ENCODE data around the gene SRPK3. TPM values are rescaled to one million over a fixed set of nuclear protein-coding genes. Genes with fewer than 3 reads are reported as not detected.
"Not testable (repeated sequence)": the region's sequence is repeated elsewhere in the genome, so short reads cannot be mapped to it uniquely, and the experiment has no call there.

The SRPK3 gene
- total RNA-seq, 1 donor from 2014 or later = not detected

- not testable (repeated sequence) for DNase-seq (ENCODE audit: low spot score)
Observed at GRCh38 chrX:153745067-153745433, 35.8 kb upstream of the SRPK3 start.

- DNase-seq (ENCODE audit: low spot score) = no peak
Observed at GRCh38 chrX:153746359-153746758, 34.5 kb upstream of the SRPK3 start.

- DNase-seq (ENCODE audit: low spot score) = not testable (repeated sequence)
Observed at GRCh38 chrX:153746991-153747390, 33.9 kb upstream of the SRPK3 start.

GRCh38 chrX:153749017-153749416, 31.8 kb upstream of the SRPK3 start:
- DNase-seq (ENCODE audit: low spot score) = not testable (repeated sequence)

GRCh38 chrX:153750127-153750774, 30.6 kb upstream of the SRPK3 start:
- no peak for DNase-seq (ENCODE audit: low spot score)

- no peak for DNase-seq (ENCODE audit: low spot score)
Observed at GRCh38 chrX:153755136-153755535, 25.7 kb upstream of the SRPK3 start.

GRCh38 chrX:153761863-153762262, 19.0 kb upstream of the SRPK3 start:
- no peak for DNase-seq (ENCODE audit: low spot score)

- no peak for DNase-seq (ENCODE audit: low spot score)
Observed at GRCh38 chrX:153762626-153763173, 18.1 kb upstream of the SRPK3 start.

GRCh38 chrX:153763298-153763932, 17.4 kb upstream of the SRPK3 start:
- no peak for DNase-seq (ENCODE audit: low spot score)

- DNase-seq (ENCODE audit: low spot score) = peak; percentile 61
Observed at GRCh38 chrX:153763989-153764755, 16.7 kb upstream of the SRPK3 start, which contains the start of gene PLXNB3. TSS of gene PLXNB3 (plus strand) at chrX:153764249. CDS start at chrX:153765536, 1,287 bp downstream.

GRCh38 chrX:153764786-153765137, 16.1 kb upstream of the SRPK3 start:
- no peak for DNase-seq (ENCODE audit: low spot score)

GRCh38 chrX:153765138-153766079, 15.4 kb upstream of the SRPK3 start:
- peak; percentile 40 for DNase-seq (ENCODE audit: low spot score)

GRCh38 chrX:153766098-153766817, 14.6 kb upstream of the SRPK3 start:
- peak; percentile 77 for DNase-seq (ENCODE audit: low spot score)

- no peak for DNase-seq (ENCODE audit: low spot score)
Observed at GRCh38 chrX:153766871-153767673, 13.8 kb upstream of the SRPK3 start.

GRCh38 chrX:153767674-153768055, 13.2 kb upstream of the SRPK3 start:
- no peak for DNase-seq (ENCODE audit: low spot score)

- no peak for DNase-seq (ENCODE audit: low spot score)
Observed at GRCh38 chrX:153768311-153769157, 12.3 kb upstream of the SRPK3 start.

- DNase-seq (ENCODE audit: low spot score) = no peak
Observed at GRCh38 chrX:153769158-153769864, 11.5 kb upstream of the SRPK3 start.
